GM18526 (cell line): ENCODE results near the gene LYRM4.

Experiments used
- POLR2A ChIP-seq: IDR thresholded peaks from 3 replicates; pipeline ENCODE4 v1.6.1; 2011; ENCODE audit not compliant: insufficient read length; ENCODE audit errors: extremely low read depth

LYRM4 gene

DNA sequence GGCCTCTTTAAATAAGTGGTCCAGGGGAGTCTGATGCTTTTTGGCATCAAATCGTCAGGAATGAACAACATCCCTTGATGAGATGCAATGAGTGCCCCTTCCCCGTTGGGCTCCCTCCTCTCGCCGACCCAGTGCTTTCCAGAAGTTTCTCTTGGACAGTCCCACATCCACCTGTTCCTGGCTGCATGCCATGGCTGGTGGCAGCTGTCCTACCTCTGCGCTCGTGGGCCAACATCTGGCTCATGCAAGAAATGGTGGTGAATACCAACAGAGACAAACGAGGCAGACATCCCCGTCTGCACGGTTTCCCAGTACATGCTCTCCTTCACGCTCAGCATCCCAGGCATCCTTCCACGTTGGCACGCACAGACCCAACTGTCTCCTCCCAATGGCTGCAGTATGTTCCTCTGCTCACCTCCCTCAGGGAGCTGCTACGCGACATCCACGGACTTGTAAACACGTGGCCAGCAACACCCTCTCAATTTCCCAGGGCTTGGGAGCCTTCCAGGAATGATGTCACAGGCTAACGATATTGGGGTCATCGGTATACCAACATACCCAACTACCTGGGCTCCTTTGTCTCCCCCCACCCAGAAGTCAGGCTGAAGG, 138.1 kb downstream of the LYRM4 start:
- TF ChIP-seq POLR2A: no peak

DNA sequence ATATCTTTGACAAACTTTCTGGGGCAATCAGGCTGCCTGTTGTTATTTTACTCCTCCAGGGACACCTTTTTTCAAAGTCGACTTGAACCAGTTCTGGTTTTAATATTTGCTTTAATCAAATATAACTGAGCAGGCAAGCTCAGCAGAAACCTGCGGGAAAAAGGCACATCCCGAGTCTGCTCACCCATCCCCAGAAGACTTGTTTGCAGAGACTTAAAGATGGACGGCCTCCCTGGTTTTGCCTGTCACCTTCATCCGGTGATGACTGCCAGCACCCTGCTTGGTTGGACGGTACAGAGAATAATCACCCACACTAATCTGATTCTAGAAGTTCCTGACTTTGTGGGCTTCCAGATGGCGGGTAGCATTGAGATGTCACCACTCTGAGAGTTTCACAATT, 138.8 kb downstream of the LYRM4 start:
- no peak for TF ChIP-seq POLR2A

DNA sequence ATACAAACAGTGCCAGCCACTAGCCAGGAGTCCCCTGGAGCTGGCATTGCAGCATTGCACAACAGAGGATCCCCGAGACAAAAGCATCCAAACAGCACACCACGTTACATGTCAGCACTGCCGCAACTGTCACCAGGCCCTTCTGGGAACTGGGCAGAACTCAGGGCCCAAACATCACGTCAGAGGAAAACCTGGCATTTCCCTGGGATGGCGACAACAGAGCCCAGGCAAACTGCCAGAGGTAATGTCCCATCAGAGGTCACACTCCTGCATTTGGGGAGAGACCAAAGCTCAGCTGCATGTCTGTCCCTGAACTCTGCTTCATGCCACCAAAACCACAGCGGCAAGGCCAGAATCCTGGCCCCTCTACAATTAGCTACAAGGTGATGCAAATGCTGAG, 139.3 kb downstream of the LYRM4 start:
- no peak for TF ChIP-seq POLR2A

DNA sequence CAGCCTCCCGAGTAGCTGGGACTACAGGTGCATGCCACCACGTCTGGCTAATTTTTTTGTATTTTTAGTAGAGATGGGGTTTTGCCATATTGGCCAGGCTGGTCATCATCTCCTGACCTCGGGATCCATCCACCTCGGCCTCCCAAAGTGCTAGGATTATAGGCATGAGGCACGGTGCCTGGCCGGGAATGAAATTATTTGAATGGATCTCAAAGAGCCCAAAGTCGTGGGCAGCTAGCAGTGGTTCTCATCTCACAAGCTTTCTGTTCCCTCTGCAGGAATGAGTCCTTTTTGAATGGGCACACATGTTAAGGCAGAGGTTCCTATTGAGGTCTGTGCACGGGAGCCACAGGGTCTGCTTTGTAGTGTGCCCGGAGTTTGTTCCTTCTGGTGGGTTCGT, 140.7 kb downstream of the LYRM4 start:
- TF ChIP-seq POLR2A: no peak

DNA sequence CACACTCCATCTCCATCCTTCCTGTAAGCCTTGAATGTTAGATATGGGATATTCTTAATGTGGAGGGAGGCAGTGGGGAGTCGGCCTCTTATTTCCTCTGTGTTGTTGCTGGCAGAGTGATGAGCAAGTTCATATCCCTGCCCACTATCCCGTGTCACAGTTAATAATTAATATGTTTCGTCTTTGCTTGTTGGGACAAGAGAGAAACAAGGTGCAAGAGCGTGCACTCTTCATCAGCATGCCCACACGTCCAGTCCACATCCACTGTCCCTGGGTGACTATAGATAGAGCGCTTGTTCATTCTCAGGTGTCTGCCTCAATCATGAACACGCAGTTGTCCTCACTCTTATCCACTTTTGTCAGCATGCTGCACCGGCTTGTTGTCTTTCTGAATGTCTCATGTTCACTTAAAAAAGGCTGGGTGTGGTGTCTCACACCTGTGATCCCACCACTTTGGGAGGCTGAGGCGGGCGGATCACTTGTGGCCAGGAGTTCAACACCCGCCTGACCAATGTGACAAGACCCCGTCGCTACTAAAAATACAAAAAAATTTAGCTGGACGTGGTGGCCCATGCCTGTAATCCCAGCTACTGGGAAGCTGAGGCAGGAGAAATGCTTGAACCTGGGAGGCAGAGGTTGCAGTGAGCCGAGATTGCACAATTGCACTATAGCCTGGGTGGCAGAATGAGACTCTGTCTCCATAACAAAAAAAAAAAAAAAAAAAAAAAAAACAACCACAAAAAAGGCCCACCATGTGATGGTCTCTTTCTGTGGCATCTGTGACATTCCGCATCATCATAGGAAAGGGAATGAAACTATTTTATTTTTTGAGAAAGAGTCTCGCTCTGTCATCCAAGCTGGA, 141.4 kb downstream of the LYRM4 start:
- TF ChIP-seq POLR2A: no peak

DNA sequence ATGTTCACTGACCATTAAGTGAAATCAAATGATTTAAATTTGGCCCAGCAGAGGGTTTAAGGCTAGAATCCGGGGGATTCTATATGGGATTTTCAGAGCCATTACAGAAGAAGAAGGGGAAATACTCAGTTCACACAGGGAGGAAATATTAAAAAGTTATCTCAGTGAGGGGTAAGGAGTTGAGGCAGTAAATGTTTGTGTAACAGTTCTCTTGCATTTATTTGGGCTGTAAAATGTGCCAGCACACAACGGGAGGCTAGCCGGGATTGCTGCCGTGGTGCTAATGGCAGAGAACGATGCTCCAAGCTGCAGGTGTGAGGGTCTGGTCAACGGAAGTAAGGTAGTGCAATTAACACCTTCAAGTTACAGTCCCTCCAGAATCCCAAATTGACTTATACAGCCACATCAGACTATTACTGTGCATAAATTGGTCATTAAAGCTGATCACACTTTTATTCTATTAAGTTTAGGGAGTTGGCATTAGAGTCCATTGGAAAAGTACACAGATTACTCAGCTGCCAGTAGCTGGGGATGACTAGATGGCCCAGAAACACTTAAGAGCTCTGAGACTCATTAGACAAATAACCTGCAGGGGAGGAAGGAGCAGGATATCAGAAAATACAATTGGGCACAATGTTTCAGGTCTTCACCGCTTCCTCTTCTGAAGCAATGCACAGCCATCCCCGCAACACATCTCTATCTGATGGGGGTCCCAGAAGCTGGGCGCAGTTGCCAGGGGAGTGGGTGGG, 144.3 kb downstream of the LYRM4 start:
- TF ChIP-seq POLR2A: no peak

DNA sequence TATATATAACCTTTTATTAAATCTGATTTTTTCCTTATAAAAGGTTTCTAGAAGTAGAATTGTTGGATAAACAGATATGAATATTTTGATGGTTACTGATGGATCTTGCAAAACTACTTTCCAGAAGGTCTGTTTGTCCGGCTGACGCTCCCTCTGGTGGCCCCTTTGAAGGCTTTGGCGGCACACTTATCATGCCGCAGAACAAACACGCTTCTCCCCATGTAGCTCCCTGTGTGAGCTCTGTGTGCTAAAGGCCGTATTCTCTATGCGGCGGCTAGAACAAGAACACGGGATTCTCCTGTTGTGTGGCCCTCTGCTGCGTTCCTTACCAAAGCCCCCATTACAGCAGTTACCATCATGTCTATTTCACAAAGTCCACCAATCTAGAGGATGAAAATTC, 145.6 kb downstream of the LYRM4 start:
- TF ChIP-seq POLR2A: no peak

DNA sequence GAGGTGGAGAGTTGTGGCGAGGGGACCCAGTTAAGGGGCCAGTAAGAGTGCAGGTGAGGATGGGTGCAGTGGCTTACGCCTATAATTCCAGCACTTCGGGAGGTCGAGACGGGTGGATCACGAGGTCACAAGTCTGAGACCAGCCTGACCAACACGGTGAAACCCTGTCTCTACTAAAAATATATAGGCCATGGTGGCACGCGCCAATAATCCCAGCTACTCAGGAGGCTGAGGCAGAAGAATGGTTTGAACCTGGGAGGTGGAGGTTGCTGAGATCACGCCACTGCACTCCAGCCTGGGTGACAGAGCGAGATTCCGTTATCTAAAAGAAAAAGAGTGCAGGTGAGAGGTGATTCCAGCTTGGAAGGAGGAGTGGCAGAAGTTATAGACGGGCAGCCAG, 147.7 kb downstream of the LYRM4 start:
- no peak for TF ChIP-seq POLR2A

DNA sequence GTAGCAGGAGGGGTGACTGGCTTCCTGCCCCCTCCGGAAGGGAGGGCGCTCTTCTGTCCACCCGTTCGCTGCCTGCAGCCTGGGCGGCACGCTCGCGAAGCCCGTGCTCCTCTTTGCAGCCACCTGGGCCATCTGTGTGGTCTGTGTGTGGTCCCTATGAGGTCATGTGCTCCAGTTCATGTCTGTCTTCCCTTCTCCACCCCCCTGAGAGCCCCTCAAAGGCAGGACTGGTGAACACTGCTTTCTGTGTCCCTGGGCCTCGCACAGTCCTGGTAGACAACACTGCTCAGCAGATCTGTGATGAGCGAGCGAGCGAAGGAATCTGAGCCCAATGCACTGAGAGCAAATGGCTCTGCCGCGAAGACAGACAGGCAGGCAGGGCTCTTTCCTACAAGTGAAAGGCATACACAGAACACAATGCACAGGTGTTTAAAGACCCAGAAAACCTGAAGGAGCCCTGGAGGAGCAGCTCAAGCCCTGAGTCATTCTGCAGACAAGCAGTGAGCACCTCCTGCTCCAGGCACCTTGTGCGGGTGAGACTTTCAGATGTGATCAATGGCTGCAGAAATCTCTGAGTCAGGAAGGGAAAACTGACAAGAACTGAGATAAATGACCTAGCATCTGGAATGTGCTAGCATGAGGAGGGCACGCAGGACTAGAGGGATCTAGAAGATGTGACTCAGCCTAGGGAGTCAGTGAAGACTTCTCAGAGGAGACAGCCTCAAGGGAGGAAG, 148.5 kb downstream of the LYRM4 start:
- TF ChIP-seq POLR2A: no peak

DNA sequence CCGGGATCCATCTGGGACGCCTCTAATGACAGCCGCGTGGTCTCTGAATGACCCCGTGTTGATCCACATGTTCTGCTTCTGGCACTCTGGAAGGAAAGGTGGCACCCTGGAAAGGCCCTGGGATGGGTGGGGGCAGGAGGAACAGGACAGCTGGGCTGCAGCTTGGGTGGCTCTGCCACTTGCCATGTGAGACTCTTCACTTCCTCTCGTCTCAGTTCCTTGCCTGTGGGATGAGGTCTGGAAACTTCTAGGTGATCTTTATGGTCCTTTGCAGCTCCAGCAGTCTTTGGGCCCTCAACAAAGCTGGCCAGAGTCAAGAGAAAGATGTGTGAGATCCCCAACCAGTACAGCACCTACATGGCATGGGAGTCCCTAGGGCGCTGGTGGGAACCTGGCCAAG, 149.1 kb downstream of the LYRM4 start:
- TF ChIP-seq POLR2A: no peak

DNA sequence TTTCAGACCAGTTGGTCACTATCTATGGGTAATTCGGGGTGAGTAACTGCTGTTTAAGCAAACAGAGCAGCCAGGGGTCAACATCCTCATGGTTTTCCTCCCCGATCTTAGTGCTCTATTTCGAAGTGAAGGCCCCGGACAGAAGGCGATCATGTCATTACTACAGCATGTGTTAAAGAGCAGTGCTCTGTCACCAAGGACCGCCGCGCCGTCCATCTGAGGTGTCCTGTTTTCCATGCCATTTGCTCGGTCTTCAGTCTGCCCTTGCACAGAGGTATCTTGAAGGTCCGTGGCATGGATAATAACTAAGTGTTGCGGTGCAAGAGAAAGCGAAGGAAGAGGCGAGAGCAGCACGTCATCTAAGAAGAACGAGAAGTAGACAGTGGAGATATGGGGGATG, 150.5 kb downstream of the LYRM4 start:
- no peak for TF ChIP-seq POLR2A

DNA sequence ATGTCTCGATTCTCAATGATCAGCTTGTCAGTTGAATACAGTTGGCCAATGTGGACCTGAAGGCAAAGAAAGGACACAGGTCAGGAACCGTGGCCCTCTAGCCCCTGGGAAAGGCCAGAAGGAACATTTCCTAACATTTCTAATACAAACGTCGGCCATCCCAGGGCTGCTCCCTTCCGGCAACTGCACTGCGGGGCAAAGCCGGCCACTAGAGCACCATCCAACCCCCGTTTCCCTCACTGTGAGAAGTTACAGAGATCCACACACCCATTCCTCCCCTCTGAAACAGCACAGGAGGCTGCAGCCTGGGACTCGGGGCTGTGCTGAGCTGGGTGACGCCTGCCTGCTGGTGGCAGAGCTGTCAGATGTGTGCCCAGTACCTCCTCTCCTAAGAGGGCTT, 151.3 kb downstream of the LYRM4 start:
- TF ChIP-seq POLR2A: no peak

DNA sequence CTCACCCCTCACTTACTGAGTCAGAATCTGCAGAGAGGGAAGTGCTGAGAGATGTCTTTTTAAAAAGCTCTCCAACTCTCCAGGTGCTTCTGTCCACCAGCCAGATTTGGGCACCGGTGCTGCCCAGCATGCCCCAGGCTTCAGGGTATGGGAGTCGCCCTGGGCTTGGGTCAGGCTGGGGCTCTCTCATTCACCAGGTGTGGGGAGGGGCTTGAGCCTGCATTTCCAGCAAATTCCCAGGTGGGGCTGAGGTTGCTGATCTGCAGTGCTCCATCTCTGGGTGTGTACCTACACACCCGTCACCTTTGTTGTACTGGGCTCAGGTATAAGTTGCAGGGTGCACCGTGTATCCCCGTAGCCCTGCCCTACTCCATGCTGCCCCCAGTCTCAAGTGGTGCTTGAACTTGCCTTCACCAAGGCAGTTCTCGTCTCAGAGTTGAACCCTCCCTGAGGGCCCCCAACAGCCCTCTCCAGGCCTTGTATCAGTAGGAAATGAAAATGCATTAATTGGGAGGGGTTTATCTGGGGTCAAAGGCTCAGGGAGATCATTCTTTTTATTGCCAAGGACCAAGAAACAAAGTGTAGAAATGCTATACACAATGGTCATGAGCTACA, 152.1 kb downstream of the LYRM4 start:
- TF ChIP-seq POLR2A: no peak

DNA sequence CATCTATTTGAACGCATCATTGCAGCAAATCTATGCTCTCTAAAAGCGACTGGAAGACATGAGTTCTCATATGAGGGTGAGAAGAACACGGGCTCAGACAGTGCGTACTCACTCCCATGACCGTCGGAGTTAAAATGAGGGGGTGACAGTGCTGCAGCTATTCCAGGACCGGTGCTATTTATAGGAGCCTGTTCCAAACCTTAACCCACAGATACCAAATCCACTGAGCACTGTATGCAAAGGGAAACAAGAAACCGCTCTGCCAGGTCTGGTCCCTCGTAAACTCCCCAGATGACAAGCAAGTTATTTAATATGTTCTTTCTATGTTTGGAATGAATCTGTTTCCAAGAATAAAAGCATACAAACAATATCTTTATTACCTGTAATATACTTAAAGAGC, 152.7 kb downstream of the LYRM4 start:
- TF ChIP-seq POLR2A: no peak

DNA sequence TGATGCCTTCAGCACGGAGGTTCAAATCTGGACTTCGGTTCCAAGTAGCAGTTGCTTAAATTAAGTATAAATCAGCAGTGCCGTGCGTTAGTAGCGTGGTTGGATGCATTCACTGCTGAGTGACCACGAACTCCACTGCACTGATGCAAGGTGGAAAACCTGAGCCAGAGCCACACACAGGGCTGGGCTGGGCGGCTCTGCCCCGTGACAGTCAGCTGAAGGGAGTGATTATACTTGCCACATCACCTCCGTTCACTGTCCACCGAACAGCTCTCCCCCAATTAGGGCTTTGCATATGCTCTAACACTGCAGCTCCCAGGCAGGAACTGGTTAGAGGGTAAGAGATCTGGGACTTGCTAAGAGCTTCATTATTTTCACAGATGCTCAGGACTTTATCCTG, 153.4 kb downstream of the LYRM4 start:
- TF ChIP-seq POLR2A: no peak
